K562 (cell line): ENCODE results near the gene LRRC47. TPM values are rescaled to one million over a fixed set of nuclear protein-coding genes. Genes with fewer than 3 reads are reported as not detected.

Source experiments
- ATAC-seq: fragments of 200-7000 bp; cut with Tn5 transposase; 3 replicates; pipeline ENCODE4 v1.9.1; 2020; ENCODE audit warnings: moderate library complexity
- BruUV-seq: library from RNA; stranded (reverse); fragments of 400-500 nt; replicated peaks from 2 replicates; lab custom pipeline; 2021; lab: Mats Ljungman, UMichigan
- CTCF ChIA-PET: fragments of 300-600 bp; formaldehyde crosslinking; extraction: SDS; loops from one replicate; lab custom pipeline; 2021; ENCODE audit warnings: low intra/inter-chr PET ratio; lab: Yijun Ruan, JAX
- POLR2A ChIA-PET: fragments of 300-600, 350-650 bp; sonication (Branson Sonifier 250); formaldehyde crosslinking; extraction: SDS; loops from one replicate; lab custom pipeline; 2021; ENCODE audit warnings: antibody characterized with exemption, inconsistent platforms; lab: Yijun Ruan, JAX
- DNase-seq, 4 experiments: peaks; one replicate each; pipeline versions ENCODE4 v3.0.0 to v3.0.0-alpha.2; 2011 to 2018; ENCODE audit warnings: low spot score in 3 of 4, mixed read lengths in 3 of 4; ENCODE audit errors: extremely low read depth in 1 of 4
- FAIRE-seq: peaks from 2 replicates; lab custom pipeline; 2011; peaks lifted over from hg19 to GRCh38; lab: Jason Lieb, UNC
- H2AFZ ChIP-seq: 2 replicates; pipeline ENCODE4 v1.6.0; 2011; ENCODE audit warnings: low read depth, low read length, control low read depth, inconsistent platforms
- H3K27ac ChIP-seq: fragments of 200-600 bp; 3 replicates; pipeline ENCODE4 v1.8.0; 2011; ENCODE audit warnings: low read depth, mild to moderate bottlenecking, control low read depth, inconsistent platforms, low read length, moderate library complexity, mixed read lengths; ENCODE audit errors: extremely low read depth
- H3K27me3 ChIP-seq, 2 experiments: fragments of 300-600 bp in 1 of 2; 2 replicates in 1 of 2; 3 replicates in 1 of 2; pipeline versions ENCODE4 v1.6.0 to v1.8.0; 2011; ENCODE audit warnings: inconsistent platforms in 2 of 2, low read length in 2 of 2, mild to moderate bottlenecking in 1 of 2, mixed read lengths in 1 of 2, moderate library complexity in 1 of 2; ENCODE audit not compliant: control insufficient read depth in 2 of 2, insufficient read depth in 2 of 2
- H3K36me3 ChIP-seq: fragments of 300-600 bp; 3 replicates; pipeline ENCODE4 v1.8.0; 2011; ENCODE audit warnings: mild to moderate bottlenecking, low read length, inconsistent platforms; ENCODE audit not compliant: control insufficient read depth, insufficient read depth
- H3K4me1 ChIP-seq, 2 experiments: fragments of 200-600 bp in 1 of 2; replicated peaks in 1 of 2; 2 replicates in 1 of 2; 3 replicates in 1 of 2; pipeline versions ENCODE4 v1.5.1 to v1.8.0; 2011; ENCODE audit warnings: inconsistent platforms in 2 of 2, low read length in 2 of 2, mild to moderate bottlenecking in 1 of 2, mixed read lengths in 1 of 2, moderate library complexity in 1 of 2; ENCODE audit not compliant: control insufficient read depth in 2 of 2, insufficient read depth in 2 of 2
- H3K4me2 ChIP-seq: 2 replicates; pipeline ENCODE4 v1.6.1; 2011; ENCODE audit warnings: low read length, control low read depth, inconsistent platforms, mixed read lengths; ENCODE audit not compliant: insufficient read depth
- H3K4me3 ChIP-seq: fragments of 200-600 bp; sonication (generic), shearing (Covaris generic); 2 replicates; pipeline ENCODE4 v1.5.1; 2016; ENCODE audit warnings: control low read depth, inconsistent platforms
- H3K79me2 ChIP-seq: fragments of 200-600 bp; 3 replicates; pipeline ENCODE4 v1.8.0; 2011; ENCODE audit warnings: low read length, inconsistent platforms; ENCODE audit not compliant: control insufficient read depth, insufficient read depth
- H3K9ac ChIP-seq, 2 experiments: 2 replicates each; pipeline versions ENCODE4 v1.6.0 to v1.6.1; 2011; ENCODE audit warnings: low read depth in 2 of 2, low read length in 2 of 2, control low read depth in 1 of 2, inconsistent platforms in 1 of 2, mild to moderate bottlenecking in 1 of 2, mixed read lengths in 1 of 2; ENCODE audit not compliant: insufficient read depth in 1 of 2
- H3K9me1 ChIP-seq: one replicate; pipeline ENCODE4 v1.6.0; 2011; ENCODE audit warnings: inconsistent platforms, mild to moderate bottlenecking, low read length, moderate library complexity; ENCODE audit not compliant: control insufficient read depth, insufficient read depth
- H3K9me3 ChIP-seq: replicated peaks from 2 replicates; pipeline ENCODE4 v1.5.1; 2011; ENCODE audit warnings: low read depth, low read length, inconsistent platforms; ENCODE audit not compliant: control insufficient read depth, insufficient read depth
- H4K20me1 ChIP-seq: replicated peaks from 2 replicates; pipeline ENCODE4 v1.6.1; 2011; ENCODE audit warnings: low read length, inconsistent platforms, mixed read lengths; ENCODE audit not compliant: control insufficient read depth, insufficient read depth
- CCAR2 ChIP-seq: fragments of 200-400 bp; formaldehyde crosslinking; IDR thresholded peaks from 2 replicates; pipeline ENCODE4 v1.6.1; 2017; ENCODE audit warnings: mild to moderate bottlenecking, low read depth, low read length
- CREBBP ChIP-seq: IDR thresholded peaks from one replicate; pipeline ENCODE4 v1.6.1; 2012; ENCODE audit warnings: low read depth, mild to moderate bottlenecking, control low read depth, inconsistent platforms, low read length
- CTCF ChIP-seq, 3 experiments: IDR thresholded peaks in 2 of 3; conservative IDR thresholded peaks in 1 of 3; 2 replicates each; pipeline ENCODE4 v1.5.1; 2011 to 2012; ENCODE audit warnings: low read length in 3 of 3, mild to moderate bottlenecking in 3 of 3, control low read depth in 2 of 3, improper control_type of control experiment in 1 of 3, inconsistent platforms in 1 of 3, low read depth in 1 of 3, mixed read lengths in 1 of 3, moderate library complexity in 1 of 3; ENCODE audit not compliant: insufficient read depth in 2 of 3
- HDGF ChIP-seq: fragments of 450-650 bp; IDR thresholded peaks from 2 replicates; pipeline ENCODE4 v1.6.1; 2016
- POLR2G ChIP-seq: fragments of 200-400 bp; formaldehyde crosslinking; IDR thresholded peaks from 2 replicates; pipeline ENCODE4 v1.6.1; 2017; ENCODE audit warnings: low read depth, mild to moderate bottlenecking, antibody characterized with exemption, low read length, moderate library complexity
- SUPT5H ChIP-seq: fragments of 450-650 bp; IDR thresholded peaks from 2 replicates; pipeline ENCODE4 v1.6.1; 2016
- XRCC5 ChIP-seq: fragments of 200-400 bp; formaldehyde crosslinking; IDR thresholded peaks from 2 replicates; pipeline ENCODE4 v1.6.1; 2017; ENCODE audit warnings: low read depth, mild to moderate bottlenecking, low read length
- ZNF263 ChIP-seq: sonication (generic); formaldehyde crosslinking; IDR thresholded peaks from 2 replicates; pipeline ENCODE4 v1.8.0; 2022; ENCODE audit warnings: mild to moderate bottlenecking, missing genetic modification reagents, borderline replicate concordance
- WGBS: fragments of 100-300 bp; shearing (Covaris generic); methylation state at CpG from one replicate; pipeline ENCODE4 v1.1.6; 2016; ENCODE audit warnings: low coverage, mixed read lengths; ENCODE audit not compliant: insufficient coverage; ENCODE audit errors: missing lambda C conversion rate; 5-methylcytosine and 5-hydroxymethylcytosine counted together
- in situ Hi-C: fragments of 300-500 bp; cut with MboI; formaldehyde crosslinking; loops from 4 replicates; pipeline ENCODE4 v1.15.0; 2018; ENCODE audit warnings: inconsistent platforms, mixed read lengths
- intact Hi-C: fragments of 100-400 bp; cut with micrococcal nuclease; formaldehyde crosslinking; loops from 2 replicates; pipeline ENCODE4 v1.14.2; 2022
- polyA plus RNA-seq, 8 experiments: library from polyadenylated mRNA; depleted of rRNA in 4 of 8; stranded (reverse) in 5 of 8; unstranded in 3 of 8; fragments of >200 nt; fragmentation: Nextera tagmentation in 2 of 8; fragmentation: Illumina TruSeq in 1 of 8; extraction: Ambion mirVana in 2 of 8; extraction: Trizol in 1 of 8; gene quantifications; 2 replicates each; pipeline versions ENCODE4 v1.2.1 to v1.2.3, GENCODE V29; 2011 to 2014; ENCODE audit warnings: inconsistent platforms in 1 of 8, missing spikeins in 1 of 8
- total RNA-seq, 7 experiments: library from RNA; depleted of rRNA in 6 of 7; stranded (reverse); fragments of >200 nt in 6 of 7; fragmentation: Illumina TruSeq in 2 of 7; extraction: Trizol in 2 of 7; gene quantifications; 2 replicates each; pipeline versions ENCODE4 v1.2.1 to v1.2.3, GENCODE V29; 2011 to 2021; ENCODE audit warnings: low replicate concordance in 1 of 7

Gene LRRC47
- total and polyA plus RNA-seq, 9 of the 15 experiments (the other 6 are each of a cell fraction or from before 2014, with no cell fraction given), result 4.6 to 68.0 (median 35.9) TPM

DNA sequence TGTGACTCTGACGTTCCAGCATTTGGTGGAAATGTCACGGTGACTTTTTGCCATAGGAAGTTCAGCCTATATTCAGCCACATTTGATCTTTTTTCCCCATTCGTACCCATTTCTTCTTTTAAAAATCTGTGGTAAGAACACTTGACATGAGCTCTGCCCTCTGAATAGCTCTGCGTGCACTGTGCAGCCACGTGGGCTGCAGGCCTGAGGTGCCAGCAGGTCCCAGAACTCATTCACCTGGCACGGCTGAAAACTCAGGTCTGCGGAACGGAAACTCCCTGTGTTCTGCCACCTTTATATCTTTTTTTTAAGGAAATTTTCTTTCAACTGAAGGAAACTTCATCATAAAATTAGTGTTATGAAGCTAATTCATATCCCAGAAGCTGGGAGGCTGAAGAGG, 32.1 kb upstream of the LRRC47 start:
- peaks cover 0 to 5% of the 10 kb centered on the region in 2 experiments; a peak in 2 of 5 replicates for H3K4me1 ChIP-seq
- H3K9me3 ChIP-seq, result no peaks in the 10 kb centered on the region
- WGBS, result 88% methylated on average over 8 of the region's 8 CpGs
- intact Hi-C loops (no loop called here), in situ Hi-C loops (no loop called here)
- H3K9ac ChIP-seq, result no peak overlapping the region; a peak in 1 of 4 replicates
- BruUV-seq, result no TSS peak
- no peak overlapping the region for H3K4me3 ChIP-seq
- no peak for TF ChIP-seq XRCC5
- no peak for TF ChIP-seq SUPT5H
- no peak for TF ChIP-seq CCAR2
- TF ChIP-seq HDGF, result no peak
- no peak for TF ChIP-seq ZNF263 (CRISPR knock-in tag)
- no peaks in the 10 kb centered on the region for H3K9me1 ChIP-seq
- H3K79me2 ChIP-seq, result no peaks in the 10 kb centered on the region
- FAIRE-seq (no peak), ATAC-seq (no peak), DNase-seq (no peak)
- H3K27ac ChIP-seq, result no peak overlapping the region
- no peaks in the 10 kb centered on the region for H4K20me1 ChIP-seq
- CTCF ChIA-PET, result interaction anchor here (0.6 kb wide), 1 partner anchor 206 kb away, joined by 5 read pairs; no protein-coding TSS in a partner anchor
- POLR2A ChIA-PET, result interaction anchor here (1.0 to 1.8 kb wide), 4 partner anchors 9 to 72 kb away, joined by 3 to 8 read pairs (median 4); no protein-coding TSS in a partner anchor
- no peaks in the 10 kb centered on the region for H3K27me3 ChIP-seq
- H3K36me3 ChIP-seq, result peaks cover 84% of the 10 kb centered on the region
- no peak overlapping the region for H2AFZ ChIP-seq
- no peak overlapping the region for H3K4me2 ChIP-seq

GRCh38 chr1:3827813-3828307, 31.6 kb upstream of the LRRC47 start:
- no peaks in the 10 kb centered on the region for H3K9me3 ChIP-seq
- DNase-seq, result no peak
- H3K27ac ChIP-seq, result no peak overlapping the region
- ATAC-seq, result no peak; the same call in 2 of the 3 replicates
- WGBS, result 92% methylated on average over 14 of the region's 14 CpGs
- CTCF ChIA-PET, result interaction anchor here (0.6 kb wide), 1 partner anchor 206 kb away, joined by 5 read pairs; no protein-coding TSS in a partner anchor
- peaks cover 85% of the 10 kb centered on the region for H3K36me3 ChIP-seq
- in situ Hi-C loops, result no loop called here
- no peak for FAIRE-seq
- H3K9ac ChIP-seq, result peak overlapping the region in 1 of 2 experiments; percentile 18; a peak in 1 of 4 replicates
- TF ChIP-seq POLR2G (peak; percentile 40; the same call in 1 of the 2 replicates), CTCF (IDR thresholded peaks at IDR 0.05 in 2 of 3, conservative IDR thresholded peaks at IDR 0.05 in 1 of 3; ENCODE audit: insufficient read depth in 2 of 3, low read depth in 1 of 3, low read length in 3 of 3) (0 out of 6 replicates have a peak, but pooled peaks of 1 of the 3 experiments have one; percentile 7), CREBBP (no peak)
- H3K27me3 ChIP-seq, result no peaks in the 10 kb centered on the region
- H2AFZ ChIP-seq, result no peak overlapping the region
- no peaks in the 10 kb centered on the region for H3K9me1 ChIP-seq
- H3K4me3 ChIP-seq, result no peak overlapping the region
- BruUV-seq, result no TSS peak
- no peaks in the 10 kb centered on the region for H4K20me1 ChIP-seq
- no peak overlapping the region for H3K4me2 ChIP-seq
- POLR2A ChIA-PET, result interaction anchor here (1.0 to 1.8 kb wide), 2 partner anchors 10 to 73 kb away, joined by 3 read pairs; no protein-coding TSS in a partner anchor
- H3K79me2 ChIP-seq, result no peaks in the 10 kb centered on the region
- H3K4me1 ChIP-seq, result peaks cover 1 to 11% of the 10 kb centered on the region in 2 experiments; a peak in 4 of 5 replicates
- intact Hi-C loops, result no loop called here
